Keratinocyte (primary cell): ENCODE results near the gene DNAH8. TPM values are rescaled to one million over a fixed set of nuclear protein-coding genes. Genes with fewer than 3 reads are reported as not detected.
"Not testable (repeated sequence)": the region's sequence is repeated elsewhere in the genome, so short reads cannot be mapped to it uniquely, and the experiment has no call there.

Experiments
- DNase-seq: peaks from one replicate; pipeline ENCODE4 v3.0.0-alpha.2; 2011; ENCODE audit warnings: low read depth, missing footprints, low spot score
- FAIRE-seq: peaks from 2 replicates; lab custom pipeline; 2011; peaks lifted over from hg19 to GRCh38; lab: Jason Lieb, UNC
- H2AFZ ChIP-seq: 2 replicates; pipeline ENCODE4 v1.6.0; 2012; ENCODE audit warnings: low read length, control low read depth, inconsistent platforms; ENCODE audit not compliant: control insufficient read depth
- H3K27ac ChIP-seq: 2 replicates; pipeline ENCODE4 v1.5.1; 2011; ENCODE audit warnings: low read length; ENCODE audit not compliant: control insufficient read depth, insufficient read depth
- H3K27me3 ChIP-seq: 3 replicates; pipeline ENCODE4 v1.6.0; 2011; ENCODE audit warnings: low read length; ENCODE audit not compliant: control insufficient read depth, insufficient read depth; ENCODE audit errors: extremely low read depth
- H3K36me3 ChIP-seq, 2 experiments: 2 replicates in 1 of 2; 3 replicates in 1 of 2; pipeline ENCODE4 v1.5.1; 2011; ENCODE audit warnings: low read length in 2 of 2, mild to moderate bottlenecking in 1 of 2; ENCODE audit not compliant: control insufficient read depth in 2 of 2, insufficient read depth in 2 of 2; ENCODE audit errors: extremely low read depth in 1 of 2
- H3K4me1 ChIP-seq: 3 replicates; pipeline ENCODE4 v1.5.1; 2011; ENCODE audit warnings: low read length; ENCODE audit not compliant: control insufficient read depth, insufficient read depth; ENCODE audit errors: extremely low read depth
- H3K4me2 ChIP-seq: 3 replicates; pipeline ENCODE4 v1.6.0; 2011; ENCODE audit warnings: low read depth, low read length; ENCODE audit not compliant: control insufficient read depth, insufficient read depth; ENCODE audit errors: extremely low read depth
- H3K4me3 ChIP-seq, 3 experiments: fragments of 200-600 bp in 1 of 3; sonication (generic) in 1 of 3; 2 replicates in 2 of 3; 3 replicates in 1 of 3; pipeline ENCODE4 v1.5.1; 2011 to 2016; ENCODE audit warnings: low read length in 3 of 3, mild to moderate bottlenecking in 3 of 3, control low read depth in 2 of 3, inconsistent platforms in 1 of 3, low read depth in 1 of 3, mixed read lengths in 1 of 3, mixed run types in 1 of 3, moderate library complexity in 1 of 3; ENCODE audit not compliant: control insufficient read depth in 2 of 3, insufficient read depth in 2 of 3; ENCODE audit errors: extremely low read depth in 1 of 3
- H3K79me2 ChIP-seq: 2 replicates; pipeline ENCODE4 v1.6.0; 2012; ENCODE audit warnings: low read length; ENCODE audit not compliant: control insufficient read depth, insufficient read depth
- H3K9ac ChIP-seq: 3 replicates; pipeline ENCODE4 v1.6.0; 2011; ENCODE audit warnings: low read length; ENCODE audit not compliant: control insufficient read depth, insufficient read depth; ENCODE audit errors: extremely low read depth
- H3K9me1 ChIP-seq: 3 replicates; pipeline ENCODE4 v1.6.0; 2011; ENCODE audit warnings: low read length; ENCODE audit not compliant: control insufficient read depth, insufficient read depth; ENCODE audit errors: extremely low read depth
- H3K9me3 ChIP-seq: 2 replicates; pipeline ENCODE4 v1.5.1; 2012; ENCODE audit warnings: low read depth, low read length; ENCODE audit not compliant: control insufficient read depth
- H4K20me1 ChIP-seq: 3 replicates; pipeline ENCODE4 v1.6.0; 2011; ENCODE audit warnings: low read length; ENCODE audit not compliant: control insufficient read depth, insufficient read depth; ENCODE audit errors: extremely low read depth
- CTCF ChIP-seq, 3 experiments: IDR thresholded peaks in 1 of 3; conservative IDR thresholded peaks in 1 of 3; optimal IDR thresholded peaks in 1 of 3; 2 replicates in 2 of 3; 3 replicates in 1 of 3; pipeline versions ENCODE3 to v1.5.1; 2011; ENCODE audit warnings: low read length in 3 of 3, mild to moderate bottlenecking in 3 of 3, moderate library complexity in 2 of 3, control low read depth in 1 of 3, inconsistent platforms in 1 of 3; ENCODE audit not compliant: insufficient read depth in 2 of 3; ENCODE audit errors: extremely low read depth in 1 of 3
- EZH2 ChIP-seq: IDR thresholded peaks from one replicate; pipeline ENCODE4 v1.6.1; 2012; ENCODE audit warnings: inconsistent platforms, mild to moderate bottlenecking, low read length, moderate library complexity
- dilution Hi-C: fragments of 300-500 bp; cut with MboI; formaldehyde crosslinking; loops from one replicate; pipeline ENCODE4 v1.7.0; 2020; ENCODE audit warnings: low sequenced_read_pairs; ENCODE audit not compliant: extremely low pct_ligation_motif_present
- polyA plus RNA-seq, 5 experiments: library from polyadenylated mRNA; depleted of rRNA in 3 of 5; stranded (reverse) in 3 of 5; stranded (forward) in 1 of 5; unstranded in 1 of 5; fragments of >200 nt; gene quantifications; 1 replicate in 1 of 5; 2 replicates in 3 of 5; 3 replicates in 1 of 5; pipeline versions ENCODE4 v1.2.1 to v1.2.3, GENCODE V29; 2011 to 2012; ENCODE audit warnings: missing spikeins in 2 of 5, low read depth in 1 of 5, low replicate concordance in 1 of 5

The DNAH8 gene
- polyA plus RNA-seq, 1 donor (not counting 4 experiments of a cell fraction or from before 2014, with no cell fraction given) = 0.01 TPM

GRCh38 chr6:38873001-38873400 lies 157.9 kb downstream of the DNAH8 start:
- Histone ChIP-seq H3K4me1 (no peaks in the 10 kb centered on the region), H3K9ac (no peak overlapping the region), H3K4me2 (no peak overlapping the region), H3K36me3 (no peaks in the 10 kb centered on the region), H3K9me3 (no peaks in the 10 kb centered on the region), H4K20me1 (no peaks in the 10 kb centered on the region), H3K9me1 (no peaks in the 10 kb centered on the region), H2AFZ (no peak overlapping the region), H3K79me2 (no peaks in the 10 kb centered on the region), H3K4me3 (no peak overlapping the region), H3K27me3 (no peaks in the 10 kb centered on the region), H3K27ac (no peak overlapping the region)
- TF ChIP-seq CTCF (optimal IDR thresholded peaks at IDR 0.05 in 1 of 3, IDR thresholded peaks at IDR 0.05 in 1 of 3, conservative IDR thresholded peaks at IDR 0.05 in 1 of 3; ENCODE audit: extremely low read depth in 1 of 3, insufficient read depth in 2 of 3, low read length in 3 of 3) (no peak), EZH2 (no peak)
- DNase-seq = no peak
- no peak for FAIRE-seq
- dilution Hi-C loops = no loop called here

- dilution Hi-C loops = not testable (repeated sequence)
Measured at GRCh38 chr6:38873816-38874215, 158.7 kb downstream of the DNAH8 start.

GRCh38 chr6:38876475-38876874 lies 161.4 kb downstream of the DNAH8 start:
- H3K27me3 ChIP-seq = no peaks in the 10 kb centered on the region
- H3K79me2 ChIP-seq = no peaks in the 10 kb centered on the region
- DNase-seq = no peak
- TF ChIP-seq EZH2 = no peak
- no peak for TF ChIP-seq CTCF (optimal IDR thresholded peaks at IDR 0.05 in 1 of 3, IDR thresholded peaks at IDR 0.05 in 1 of 3, conservative IDR thresholded peaks at IDR 0.05 in 1 of 3; ENCODE audit: extremely low read depth in 1 of 3, insufficient read depth in 2 of 3, low read length in 3 of 3)
- H2AFZ ChIP-seq = no peak overlapping the region
- no peaks in the 10 kb centered on the region for H3K9me1 ChIP-seq
- dilution Hi-C loops = no loop called here
- H3K4me1 ChIP-seq = no peaks in the 10 kb centered on the region
- H3K27ac ChIP-seq = no peak overlapping the region
- H3K4me3 ChIP-seq = no peak overlapping the region
- no peaks in the 10 kb centered on the region for H3K9me3 ChIP-seq
- H4K20me1 ChIP-seq = no peaks in the 10 kb centered on the region
- no peak for FAIRE-seq
- no peak overlapping the region for H3K9ac ChIP-seq
- no peak overlapping the region for H3K4me2 ChIP-seq
- no peaks in the 10 kb centered on the region for H3K36me3 ChIP-seq

More at GRCh38 chr6:38873816-38874215, 158.7 kb downstream of the DNAH8 start:
- H3K79me2 ChIP-seq, H3K36me3 ChIP-seq, H3K4me3 ChIP-seq, H3K27me3 ChIP-seq, DNase-seq, H3K4me1 ChIP-seq, H3K9me1 ChIP-seq, H4K20me1 ChIP-seq, H3K9me3 ChIP-seq, H2AFZ ChIP-seq, H3K4me2 ChIP-seq, H3K9ac ChIP-seq, H3K27ac ChIP-seq, FAIRE-seq: not testable (repeated sequence)
